ENCODE results near the gene TMEM80. TPM values are rescaled to one million over a fixed set of nuclear protein-coding genes. Genes with fewer than 3 reads are reported as not detected.

TMEM80 gene
- total and polyA plus RNA-seq, 12 donors, result 10.1 to 24.2 (median 14.5) TPM

- Histone ChIP-seq H3K4me3 (no peak overlapping the region), H3K36me3 (peaks cover 0 to 81% (median 0%) of the 10 kb centered on the region in 9 donors), H3K4me1 (peaks cover 0 to 19% (median 6%) of the 10 kb centered on the region in 9 donors), H3K27ac (peak overlapping the region in 1 of 10 donors; percentile 10), H3K9me3 (no peaks in the 10 kb centered on the region), H3K27me3 (no peaks in the 10 kb centered on the region)
- TF ChIP-seq CTCF (IDR thresholded peaks at IDR 0.05), result no peak
- WGBS, 2 donors, result 81 to 83% methylated on average over 19 of the region's 19 CpGs
- no peak for DNase-seq
- intact Hi-C loops (cut with DNase I), result loop anchor here in 7 of 10 donors (5.0 to 10.0 kb wide), 3 partner anchors 61 to 66 kb away; no protein-coding TSS in a partner anchor
- ATAC-seq, result peak in 2 of 8 donors; percentile 12 to 43
These were observed 34.8 kb upstream of the TMEM80 start for GRCh38 chr11:660681-661444.

- ATAC-seq, result peak in 7 of 8 donors; percentile 45 to 80 (median 66)
- peaks cover 0 to 23% (median 8%) of the 10 kb centered on the region in 9 donors for H3K4me1 ChIP-seq
- peaks cover 0 to 80% (median 0%) of the 10 kb centered on the region in 9 donors for H3K36me3 ChIP-seq
- peak in 8 of 9 donors; percentile 61 to 82 (median 75) for TF ChIP-seq CTCF (IDR thresholded peaks at IDR 0.05)
- 59 to 63% methylated on average over 15 of the region's 15 CpGs for WGBS, 2 donors
- H3K9me3 ChIP-seq, result no peaks in the 10 kb centered on the region
- no peak overlapping the region for H3K27ac ChIP-seq
- no peaks in the 10 kb centered on the region for H3K27me3 ChIP-seq
- peak; percentile 47 to 65 for DNase-seq
- no peak overlapping the region for H3K4me3 ChIP-seq
- intact Hi-C loops (cut with DNase I), result loop anchor here (2.0 to 10.0 kb wide), 4 partner anchors 60 to 65 kb away; no protein-coding TSS in a partner anchor
These were observed 32.8 kb upstream of the TMEM80 start for GRCh38 chr11:662689-663274.

DNA sequence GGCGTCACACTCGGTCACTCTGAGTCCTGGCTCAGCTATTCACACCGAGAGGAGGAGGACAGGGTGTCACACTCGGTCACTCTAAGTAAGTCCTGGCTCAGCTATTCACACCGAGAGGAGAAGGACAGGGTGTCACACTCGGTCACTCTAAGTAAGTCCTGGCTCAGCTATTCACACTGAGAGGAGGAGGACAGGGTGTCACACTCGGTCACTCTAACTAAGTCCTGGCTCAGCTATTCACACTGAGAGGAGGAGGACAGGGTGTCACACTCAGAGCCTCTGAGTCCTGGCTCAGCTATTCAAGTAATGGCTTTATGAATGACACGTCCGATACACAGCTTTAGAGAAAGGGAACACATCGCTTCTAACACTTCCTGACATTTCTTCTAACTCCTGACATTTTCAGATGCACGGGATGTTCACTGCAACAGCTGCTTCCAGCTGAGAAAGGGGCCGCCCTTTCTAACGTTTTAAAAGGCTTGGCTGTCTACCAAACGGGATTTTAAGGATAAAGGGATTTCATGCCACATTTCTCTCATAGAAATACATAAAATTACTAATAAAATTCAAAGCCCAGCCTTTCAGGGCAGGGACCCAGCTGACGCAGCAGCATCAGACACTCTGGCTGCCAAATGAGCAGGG, 30.4 kb upstream of the TMEM80 start:
- intact Hi-C loops (cut with DNase I), result loop anchor here in 1 of 10 donors (10.0 kb wide), 1 partner anchor 60 kb away; no protein-coding TSS in a partner anchor
- no peak for DNase-seq
- WGBS, 2 donors, result 77 to 84% methylated on average over 14 of the region's 15 CpGs
- Histone ChIP-seq H3K4me1 (peaks cover 0 to 23% (median 8%) of the 10 kb centered on the region in 9 donors), H3K9me3 (no peaks in the 10 kb centered on the region), H3K27me3 (no peaks in the 10 kb centered on the region), H3K36me3 (peaks cover 0 to 76% (median 0%) of the 10 kb centered on the region in 9 donors), H3K27ac (peak overlapping the region in 5 of 10 donors; percentile 10 to 52 (median 44)), H3K4me3 (no peak overlapping the region)
- TF ChIP-seq CTCF (IDR thresholded peaks at IDR 0.05), result no peak
- ATAC-seq, result peak in 3 of 8 donors; percentile 17 to 39 (median 26)

Data from heart right ventricle (tissue), 16 donors.